Endothelial cell of umbilical vein (primary cell): Measurements from ENCODE around the gene BARX1. TPM values are rescaled to one million over a fixed set of nuclear protein-coding genes. Genes with fewer than 3 reads are reported as not detected.

Experiments used
- BruUV-seq: library from RNA; stranded (reverse); fragments of 400-500 nt; replicated peaks from 2 replicates; lab custom pipeline; 2021; lab: Mats Ljungman, UMichigan
- CTCF ChIA-PET: fragments of 300-600, 350-600 bp; sonication (Branson Sonifier 250); formaldehyde crosslinking; loops from one replicate; lab custom pipeline; 2021; ENCODE audit warnings: antibody characterized with exemption, inconsistent platforms; lab: Charles Lee
- POLR2A ChIA-PET: fragments of 300-600, 350-600 bp; sonication (Branson Sonifier 250); formaldehyde crosslinking; loops from one replicate; lab custom pipeline; 2021; ENCODE audit warnings: antibody characterized with exemption, inconsistent platforms; lab: Charles Lee
- DNase-seq: peaks from one replicate; pipeline ENCODE4 v3.0.0-alpha.2; 2011; ENCODE audit warnings: low read depth, low spot score
- FAIRE-seq: peaks from 2 replicates; lab custom pipeline; 2011; peaks lifted over from hg19 to GRCh38; lab: Jason Lieb, UNC
- H2AFZ ChIP-seq: 2 replicates; pipeline ENCODE4 v1.6.0; 2012; ENCODE audit warnings: low read depth, low read length, control low read depth, inconsistent platforms
- H3K27ac ChIP-seq: 2 replicates; pipeline ENCODE4 v1.5.1; 2011; ENCODE audit warnings: low read depth, mild to moderate bottlenecking, control low read depth, low read length, moderate library complexity; ENCODE audit not compliant: insufficient read depth
- H3K27me3 ChIP-seq, 2 experiments: 2 replicates each; pipeline versions ENCODE4 v1.6.0 to v1.6.1; 2011; ENCODE audit warnings: low read length in 2 of 2, mixed read lengths in 1 of 2; ENCODE audit not compliant: control insufficient read depth in 2 of 2, insufficient read depth in 2 of 2
- H3K36me3 ChIP-seq, 2 experiments: 2 replicates in 1 of 2; 3 replicates in 1 of 2; pipeline ENCODE4 v1.5.1; 2011; ENCODE audit warnings: low read length in 2 of 2, mild to moderate bottlenecking in 1 of 2, moderate library complexity in 1 of 2; ENCODE audit not compliant: control insufficient read depth in 2 of 2, insufficient read depth in 2 of 2; ENCODE audit errors: extremely low read depth in 1 of 2
- H3K4me1 ChIP-seq: 3 replicates; pipeline ENCODE4 v1.5.1; 2011; ENCODE audit warnings: mild to moderate bottlenecking, low read length; ENCODE audit not compliant: control insufficient read depth, insufficient read depth; ENCODE audit errors: extremely low read depth
- H3K4me2 ChIP-seq: 2 replicates; pipeline ENCODE4 v1.6.1; 2011; ENCODE audit warnings: low read length, control low read depth, mixed read lengths; ENCODE audit not compliant: insufficient read depth
- H3K4me3 ChIP-seq, 3 experiments: fragments of 200-600 bp in 1 of 3; sonication (generic), shearing (Covaris generic) in 1 of 3; replicated peaks in 1 of 3; 2 replicates each; pipeline ENCODE4 v1.5.1; 2011 to 2016; ENCODE audit warnings: control low read depth in 3 of 3, low read length in 3 of 3, mild to moderate bottlenecking in 2 of 3, inconsistent platforms in 1 of 3, low read depth in 1 of 3, moderate library complexity in 1 of 3; ENCODE audit not compliant: insufficient read depth in 1 of 3
- H3K79me2 ChIP-seq: 2 replicates; pipeline ENCODE4 v1.6.0; 2012; ENCODE audit warnings: low read length, inconsistent platforms; ENCODE audit not compliant: control insufficient read depth, insufficient read depth
- H3K9ac ChIP-seq: replicated peaks from 2 replicates; pipeline ENCODE3; 2011; ENCODE audit warnings: low read length, control low read depth; ENCODE audit not compliant: insufficient read depth; ENCODE audit errors: extremely low read depth
- H3K9me1 ChIP-seq: replicated peaks from 3 replicates; pipeline ENCODE4 v1.6.0; 2011; ENCODE audit warnings: mild to moderate bottlenecking, low read length; ENCODE audit not compliant: control insufficient read depth, insufficient read depth; ENCODE audit errors: extremely low read depth
- H3K9me3 ChIP-seq: replicated peaks from 2 replicates; pipeline ENCODE4 v1.5.1; 2012; ENCODE audit warnings: low read length, inconsistent platforms; ENCODE audit not compliant: control insufficient read depth, insufficient read depth
- H4K20me1 ChIP-seq: replicated peaks from 2 replicates; pipeline ENCODE3; 2011; ENCODE audit warnings: mild to moderate bottlenecking, low read length; ENCODE audit not compliant: control insufficient read depth, insufficient read depth; ENCODE audit errors: extremely low read depth
- EZH2 ChIP-seq: IDR thresholded peaks from 2 replicates; pipeline ENCODE4 v1.6.1; 2012; ENCODE audit warnings: borderline replicate concordance, low read depth, mild to moderate bottlenecking, moderate library complexity, low read length, inconsistent platforms; ENCODE audit not compliant: severe bottlenecking
- FOS ChIP-seq: IDR thresholded peaks from 2 replicates; pipeline ENCODE4 v1.6.1; 2011; ENCODE audit warnings: mild to moderate bottlenecking, low read length, moderate library complexity, borderline replicate concordance; ENCODE audit not compliant: insufficient read depth
- GATA2 ChIP-seq: IDR thresholded peaks from 2 replicates; pipeline ENCODE4 v1.7.0; 2011; ENCODE audit warnings: low read depth, mild to moderate bottlenecking, moderate library complexity, mixed read lengths, low read length; ENCODE audit not compliant: insufficient read length, insufficient read depth
- JUN ChIP-seq: IDR thresholded peaks from 2 replicates; pipeline ENCODE4 v1.6.1; 2011; ENCODE audit warnings: borderline replicate concordance, low read depth; ENCODE audit not compliant: insufficient read length, insufficient read depth
- MYC ChIP-seq: IDR thresholded peaks from one replicate; pipeline ENCODE4 v1.6.1; 2011; ENCODE audit warnings: mild to moderate bottlenecking, low read depth, low read length
- POLR2A ChIP-seq: IDR thresholded peaks from 2 replicates; pipeline ENCODE4 v1.6.1; 2012; ENCODE audit warnings: low read depth, mild to moderate bottlenecking, control low read depth, low read length
- POLR2AphosphoS5 ChIP-seq: IDR thresholded peaks from 2 replicates; pipeline ENCODE4 v1.6.1; 2012; ENCODE audit warnings: low read depth, mild to moderate bottlenecking, control low read depth, low read length, moderate library complexity; ENCODE audit not compliant: insufficient read depth
- dilution Hi-C: fragments of 300-500 bp; cut with MboI; formaldehyde crosslinking; loops from one replicate; pipeline ENCODE4 v1.15.0; 2019; ENCODE audit warnings: low sequenced_read_pairs; ENCODE audit not compliant: extremely low pct_ligation_motif_present
- intact Hi-C: fragments of 100-400 bp; cut with micrococcal nuclease; formaldehyde crosslinking; loops from one replicate; pipeline ENCODE4 v1.10.0; 2022
- polyA plus RNA-seq, 4 experiments: library from polyadenylated mRNA; depleted of rRNA in 3 of 4; stranded (reverse) in 3 of 4; unstranded in 1 of 4; fragments of >200 nt; gene quantifications; 2 replicates each; pipeline versions ENCODE4 v1.2.1 to v1.2.3, GENCODE V29; 2011 to 2012; ENCODE audit warnings: missing spikeins in 1 of 4
- total RNA-seq: library from RNA; stranded (reverse); gene quantifications from 2 replicates; pipeline ENCODE4 v1.2.3, GENCODE V29; 2021
- TF ChIP-seq, protein P1 (sequence below): IDR thresholded peaks from 2 replicates; pipeline ENCODE4 v1.6.1; 2011; ENCODE audit not compliant: insufficient read depth, insufficient read length
- TF ChIP-seq, protein P2 (sequence below), 2 donors: IDR thresholded peaks; 1 replicate in 1 of 2; 2 replicates in 1 of 2; pipeline ENCODE4 v1.5.1; 2011; ENCODE audit warnings: low read length in 2 of 2, mild to moderate bottlenecking in 2 of 2, moderate library complexity in 2 of 2, control low read depth in 1 of 2, inconsistent platforms in 1 of 2, low read depth in 1 of 2; ENCODE audit not compliant: insufficient read depth in 1 of 2; ENCODE audit errors: extremely low read depth in 1 of 2

BARX1 gene
- total and polyA plus RNA-seq, 2 donors (not counting 3 experiments of a cell fraction or from before 2014, with no cell fraction given): not detected

DNA sequence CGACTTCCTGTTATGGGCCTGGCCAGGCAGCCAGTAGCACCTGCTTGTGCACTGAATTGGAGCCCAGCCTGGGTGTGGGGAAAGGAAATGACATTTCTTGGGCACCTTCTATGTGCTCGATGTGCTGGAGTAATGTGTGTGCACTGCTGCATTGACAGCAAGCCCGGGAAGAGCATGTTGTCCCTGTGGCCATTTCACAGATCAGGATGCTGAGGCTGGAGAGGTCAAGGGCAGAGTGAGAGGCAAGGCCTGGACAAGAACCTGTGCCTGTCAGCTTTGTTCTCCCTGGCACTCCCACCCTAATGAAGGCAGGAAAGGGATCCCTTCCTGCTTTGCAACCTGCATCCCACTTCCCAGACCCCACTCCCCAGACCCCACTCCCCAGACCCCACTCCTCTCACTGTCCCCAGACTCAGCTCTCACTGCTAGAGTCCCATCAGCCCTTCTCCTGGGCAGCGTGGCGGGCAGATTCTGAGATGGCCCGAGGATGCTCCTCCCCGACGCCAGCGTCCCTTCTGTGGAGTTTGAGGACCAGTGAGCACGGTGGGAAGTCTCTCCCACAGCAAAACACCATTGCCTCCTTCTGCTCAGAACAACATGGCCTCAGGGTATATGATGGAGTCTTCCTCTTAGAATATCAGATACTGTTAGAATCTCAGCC lies 49.6 kb downstream of the BARX1 start:
- no peak overlapping the region for H3K9ac ChIP-seq
- H3K9me1 ChIP-seq: no peaks in the 10 kb centered on the region
- ChIA-PET POLR2A (no interaction called here), CTCF (no interaction called here)
- H3K4me3 ChIP-seq: no peak overlapping the region
- no peak for DNase-seq
- H3K79me2 ChIP-seq: no peaks in the 10 kb centered on the region
- intact Hi-C loops: no loop called here
- no peaks in the 10 kb centered on the region for H3K9me3 ChIP-seq
- no peaks in the 10 kb centered on the region for H3K4me1 ChIP-seq
- H3K36me3 ChIP-seq: no peaks in the 10 kb centered on the region
- H3K27me3 ChIP-seq: no peaks in the 10 kb centered on the region
- BruUV-seq: no TSS peak
- no peak overlapping the region for H3K4me2 ChIP-seq
- TF ChIP-seq POLR2A: no peak
- TF ChIP-seq MYC: no peak
- TF ChIP-seq, protein P1, sequence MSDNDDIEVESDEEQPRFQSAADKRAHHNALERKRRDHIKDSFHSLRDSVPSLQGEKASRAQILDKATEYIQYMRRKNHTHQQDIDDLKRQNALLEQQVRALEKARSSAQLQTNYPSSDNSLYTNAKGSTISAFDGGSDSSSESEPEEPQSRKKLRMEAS: no peak
- TF ChIP-seq, protein P2, sequence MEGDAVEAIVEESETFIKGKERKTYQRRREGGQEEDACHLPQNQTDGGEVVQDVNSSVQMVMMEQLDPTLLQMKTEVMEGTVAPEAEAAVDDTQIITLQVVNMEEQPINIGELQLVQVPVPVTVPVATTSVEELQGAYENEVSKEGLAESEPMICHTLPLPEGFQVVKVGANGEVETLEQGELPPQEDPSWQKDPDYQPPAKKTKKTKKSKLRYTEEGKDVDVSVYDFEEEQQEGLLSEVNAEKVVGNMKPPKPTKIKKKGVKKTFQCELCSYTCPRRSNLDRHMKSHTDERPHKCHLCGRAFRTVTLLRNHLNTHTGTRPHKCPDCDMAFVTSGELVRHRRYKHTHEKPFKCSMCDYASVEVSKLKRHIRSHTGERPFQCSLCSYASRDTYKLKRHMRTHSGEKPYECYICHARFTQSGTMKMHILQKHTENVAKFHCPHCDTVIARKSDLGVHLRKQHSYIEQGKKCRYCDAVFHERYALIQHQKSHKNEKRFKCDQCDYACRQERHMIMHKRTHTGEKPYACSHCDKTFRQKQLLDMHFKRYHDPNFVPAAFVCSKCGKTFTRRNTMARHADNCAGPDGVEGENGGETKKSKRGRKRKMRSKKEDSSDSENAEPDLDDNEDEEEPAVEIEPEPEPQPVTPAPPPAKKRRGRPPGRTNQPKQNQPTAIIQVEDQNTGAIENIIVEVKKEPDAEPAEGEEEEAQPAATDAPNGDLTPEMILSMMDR (IDR thresholded peaks at IDR 0.05; ENCODE audit: extremely low read depth in 1 of 2, insufficient read depth in 1 of 2, low read depth in 1 of 2, low read length in 2 of 2): no peak
- TF ChIP-seq EZH2: no peak
- no peak for TF ChIP-seq JUN
- TF ChIP-seq POLR2AphosphoS5: no peak
- TF ChIP-seq FOS: no peak
- no peak for TF ChIP-seq GATA2
- no peak overlapping the region for H2AFZ ChIP-seq
- H4K20me1 ChIP-seq: no peaks in the 10 kb centered on the region
- FAIRE-seq: no peak
- H3K27ac ChIP-seq: no peak overlapping the region
- dilution Hi-C loops: no loop called here
